Keratinocyte (primary cell): Measurements from ENCODE around the gene CREBL2. TPM values are rescaled to one million over a fixed set of nuclear protein-coding genes. Genes with fewer than 3 reads are reported as not detected.

Experiments
- DNase-seq: peaks from one replicate; pipeline ENCODE4 v3.0.0-alpha.2; 2011; ENCODE audit warnings: low read depth, missing footprints, low spot score
- FAIRE-seq: peaks from 2 replicates; lab custom pipeline; 2011; peaks lifted over from hg19 to GRCh38; lab: Jason Lieb, UNC
- H2AFZ ChIP-seq: 2 replicates; pipeline ENCODE4 v1.6.0; 2012; ENCODE audit warnings: low read length, control low read depth, inconsistent platforms; ENCODE audit not compliant: control insufficient read depth
- H3K27ac ChIP-seq: 2 replicates; pipeline ENCODE4 v1.5.1; 2011; ENCODE audit warnings: low read length; ENCODE audit not compliant: control insufficient read depth, insufficient read depth
- H3K27me3 ChIP-seq: 3 replicates; pipeline ENCODE4 v1.6.0; 2011; ENCODE audit warnings: low read length; ENCODE audit not compliant: control insufficient read depth, insufficient read depth; ENCODE audit errors: extremely low read depth
- H3K36me3 ChIP-seq, 2 experiments: 2 replicates in 1 of 2; 3 replicates in 1 of 2; pipeline ENCODE4 v1.5.1; 2011; ENCODE audit warnings: low read length in 2 of 2, mild to moderate bottlenecking in 1 of 2; ENCODE audit not compliant: control insufficient read depth in 2 of 2, insufficient read depth in 2 of 2; ENCODE audit errors: extremely low read depth in 1 of 2
- H3K4me1 ChIP-seq: 3 replicates; pipeline ENCODE4 v1.5.1; 2011; ENCODE audit warnings: low read length; ENCODE audit not compliant: control insufficient read depth, insufficient read depth; ENCODE audit errors: extremely low read depth
- H3K4me2 ChIP-seq: 3 replicates; pipeline ENCODE4 v1.6.0; 2011; ENCODE audit warnings: low read depth, low read length; ENCODE audit not compliant: control insufficient read depth, insufficient read depth; ENCODE audit errors: extremely low read depth
- H3K4me3 ChIP-seq, 3 experiments: fragments of 200-600 bp in 1 of 3; sonication (generic) in 1 of 3; 2 replicates in 2 of 3; 3 replicates in 1 of 3; pipeline ENCODE4 v1.5.1; 2011 to 2016; ENCODE audit warnings: low read length in 3 of 3, mild to moderate bottlenecking in 3 of 3, control low read depth in 2 of 3, inconsistent platforms in 1 of 3, low read depth in 1 of 3, mixed read lengths in 1 of 3, mixed run types in 1 of 3, moderate library complexity in 1 of 3; ENCODE audit not compliant: control insufficient read depth in 2 of 3, insufficient read depth in 2 of 3; ENCODE audit errors: extremely low read depth in 1 of 3
- H3K79me2 ChIP-seq: 2 replicates; pipeline ENCODE4 v1.6.0; 2012; ENCODE audit warnings: low read length; ENCODE audit not compliant: control insufficient read depth, insufficient read depth
- H3K9ac ChIP-seq: 3 replicates; pipeline ENCODE4 v1.6.0; 2011; ENCODE audit warnings: low read length; ENCODE audit not compliant: control insufficient read depth, insufficient read depth; ENCODE audit errors: extremely low read depth
- H3K9me1 ChIP-seq: 3 replicates; pipeline ENCODE4 v1.6.0; 2011; ENCODE audit warnings: low read length; ENCODE audit not compliant: control insufficient read depth, insufficient read depth; ENCODE audit errors: extremely low read depth
- H3K9me3 ChIP-seq: 2 replicates; pipeline ENCODE4 v1.5.1; 2012; ENCODE audit warnings: low read depth, low read length; ENCODE audit not compliant: control insufficient read depth
- H4K20me1 ChIP-seq: 3 replicates; pipeline ENCODE4 v1.6.0; 2011; ENCODE audit warnings: low read length; ENCODE audit not compliant: control insufficient read depth, insufficient read depth; ENCODE audit errors: extremely low read depth
- CTCF ChIP-seq, 3 experiments: IDR thresholded peaks in 1 of 3; conservative IDR thresholded peaks in 1 of 3; optimal IDR thresholded peaks in 1 of 3; 2 replicates in 2 of 3; 3 replicates in 1 of 3; pipeline versions ENCODE3 to v1.5.1; 2011; ENCODE audit warnings: low read length in 3 of 3, mild to moderate bottlenecking in 3 of 3, moderate library complexity in 2 of 3, control low read depth in 1 of 3, inconsistent platforms in 1 of 3; ENCODE audit not compliant: insufficient read depth in 2 of 3; ENCODE audit errors: extremely low read depth in 1 of 3
- EZH2 ChIP-seq: IDR thresholded peaks from one replicate; pipeline ENCODE4 v1.6.1; 2012; ENCODE audit warnings: inconsistent platforms, mild to moderate bottlenecking, low read length, moderate library complexity
- dilution Hi-C: fragments of 300-500 bp; cut with MboI; formaldehyde crosslinking; loops from one replicate; pipeline ENCODE4 v1.7.0; 2020; ENCODE audit warnings: low sequenced_read_pairs; ENCODE audit not compliant: extremely low pct_ligation_motif_present
- polyA plus RNA-seq, 5 experiments: library from polyadenylated mRNA; depleted of rRNA in 3 of 5; stranded (reverse) in 3 of 5; stranded (forward) in 1 of 5; unstranded in 1 of 5; fragments of >200 nt; gene quantifications; 1 replicate in 1 of 5; 2 replicates in 3 of 5; 3 replicates in 1 of 5; pipeline versions ENCODE4 v1.2.1 to v1.2.3, GENCODE V29; 2011 to 2012; ENCODE audit warnings: missing spikeins in 2 of 5, low read depth in 1 of 5, low replicate concordance in 1 of 5

The CREBL2 gene
- polyA plus RNA-seq, 1 donor (not counting 4 experiments of a cell fraction or from before 2014, with no cell fraction given): 15.8 TPM

GRCh38 chr12:12686925-12687324 lies 75.2 kb downstream of the CREBL2 start:
- Histone ChIP-seq H3K36me3 (no peaks in the 10 kb centered on the region), H3K79me2 (no peaks in the 10 kb centered on the region), H3K27ac (no peak overlapping the region), H3K9me1 (no peaks in the 10 kb centered on the region), H3K27me3 (no peaks in the 10 kb centered on the region), H3K9me3 (no peaks in the 10 kb centered on the region), H3K4me2 (no peak overlapping the region), H3K4me1 (no peaks in the 10 kb centered on the region), H2AFZ (no peak overlapping the region), H3K9ac (no peak overlapping the region), H3K4me3 (no peak overlapping the region), H4K20me1 (no peaks in the 10 kb centered on the region)
- TF ChIP-seq EZH2 (no peak), CTCF (optimal IDR thresholded peaks at IDR 0.05 in 1 of 3, IDR thresholded peaks at IDR 0.05 in 1 of 3, conservative IDR thresholded peaks at IDR 0.05 in 1 of 3; ENCODE audit: extremely low read depth in 1 of 3, insufficient read depth in 2 of 3, low read length in 3 of 3) (no peak)
- no peak for DNase-seq
- FAIRE-seq: no peak
- dilution Hi-C loops: no loop called here

- Histone ChIP-seq H2AFZ (no peak overlapping the region), H4K20me1 (no peaks in the 10 kb centered on the region), H3K9ac (no peak overlapping the region), H3K79me2 (no peaks in the 10 kb centered on the region), H3K4me1 (no peaks in the 10 kb centered on the region), H3K27me3 (no peaks in the 10 kb centered on the region), H3K9me3 (no peaks in the 10 kb centered on the region), H3K4me2 (no peak overlapping the region), H3K4me3 (no peak overlapping the region), H3K36me3 (no peaks in the 10 kb centered on the region), H3K27ac (no peak overlapping the region), H3K9me1 (no peaks in the 10 kb centered on the region)
- TF ChIP-seq CTCF (optimal IDR thresholded peaks at IDR 0.05 in 1 of 3, IDR thresholded peaks at IDR 0.05 in 1 of 3, conservative IDR thresholded peaks at IDR 0.05 in 1 of 3; ENCODE audit: extremely low read depth in 1 of 3, insufficient read depth in 2 of 3, low read length in 3 of 3) (no peak), EZH2 (no peak)
- dilution Hi-C loops: no loop called here
- DNase-seq (no peak), FAIRE-seq (no peak)
These were observed 78.1 kb downstream of the CREBL2 start for GRCh38 chr12:12689647-12690300.
